ENCODE measurements around the gene FCER2.

FCER2 gene

GRCh38 chr19:7676376-7676775 lies 25.6 kb downstream of the FCER2 start:
- no peak for DNase-seq

- DNase-seq, result peak; percentile 36
Observed at GRCh38 chr19:7674010-7675005, 27.6 kb downstream of the FCER2 start.

GRCh38 chr19:7672522-7672921 lies 29.4 kb downstream of the FCER2 start:
- DNase-seq, result no peak

GRCh38 chr19:7670790-7671189 lies 31.1 kb downstream of the FCER2 start:
- DNase-seq, result no peak

- DNase-seq, result peak; percentile 15
Observed at GRCh38 chr19:7670150-7670783, 31.7 kb downstream of the FCER2 start.

GRCh38 chr19:7669641-7670040 lies 32.3 kb downstream of the FCER2 start:
- DNase-seq, result no peak

GRCh38 chr19:7668842-7669241 lies 33.1 kb downstream of the FCER2 start, which contains the start of gene RETN:
Gene RETN, plus strand, starts transcription at chr19:7669049. Its CDS starts 278 bp downstream, at chr19:7669327.
- DNase-seq, result no peak

GRCh38 chr19:7665076-7665475 lies 36.9 kb downstream of the FCER2 start:
- no peak for DNase-seq

- DNase-seq, result no peak
Observed at GRCh38 chr19:7663706-7664105, 38.2 kb downstream of the FCER2 start.

GRCh38 chr19:7662657-7663056 lies 39.3 kb downstream of the FCER2 start:
- DNase-seq, result no peak

- DNase-seq, result no peak
Observed at GRCh38 chr19:7661744-7662538, 40.0 kb downstream of the FCER2 start.

GRCh38 chr19:7658219-7658686 lies 43.7 kb downstream of the FCER2 start:
- DNase-seq, result peak; percentile 57

- peak; percentile 29 for DNase-seq
Observed at GRCh38 chr19:7657131-7657751, 44.7 kb downstream of the FCER2 start.

GRCh38 chr19:7655581-7655980 lies 46.4 kb downstream of the FCER2 start:
- no peak for DNase-seq

- DNase-seq, result peak; percentile 0
Observed at GRCh38 chr19:7654401-7654800, 47.5 kb downstream of the FCER2 start.

- peak; percentile 90 for DNase-seq
Observed at GRCh38 chr19:7652061-7652641, 49.8 kb downstream of the FCER2 start.

GRCh38 chr19:7650148-7650547 lies 51.8 kb downstream of the FCER2 start:
- DNase-seq, result peak; percentile 1

- peak; percentile 0 for DNase-seq
Observed at GRCh38 chr19:7648265-7649014, 53.5 kb downstream of the FCER2 start.

GRCh38 chr19:7647156-7647555 lies 54.8 kb downstream of the FCER2 start:
- no peak for DNase-seq

GRCh38 chr19:7646426-7646700 lies 55.6 kb downstream of the FCER2 start:
- no peak for DNase-seq

- DNase-seq, result no peak
Observed at GRCh38 chr19:7645656-7646425, 56.1 kb downstream of the FCER2 start.

Data from CD4-positive, alpha-beta T cell treated with Interleukin-6 for 4 hours (primary cell).